Measurements from ENCODE around the gene POU5F1. TPM values are rescaled to one million over a fixed set of nuclear protein-coding genes. Genes with fewer than 3 reads are reported as not detected.
"Not testable (repeated sequence)": the region's sequence is repeated elsewhere in the genome, so short reads cannot be mapped to it uniquely, and the experiment has no call there.

POU5F1 gene
- total RNA-seq, 1 experiment from 2014 or later, result not detected

- H3K9me3 ChIP-seq (ENCODE audit: low read depth, low read length, poor library complexity, severe bottlenecking), result no peaks in the 10 kb centered on the region
- no peaks in the 10 kb centered on the region for H3K4me1 ChIP-seq (ENCODE audit: insufficient read depth, low read length, poor library complexity, severe bottlenecking)
- no peaks in the 10 kb centered on the region for H3K36me3 ChIP-seq (ENCODE audit: insufficient read depth, low read length, poor library complexity, severe bottlenecking)
- POLR2A ChIA-PET (ENCODE audit: low non-redundant PET), result no interaction called here
- no peak for DNase-seq (ENCODE audit: low spot score)
- BruUV-seq (replicated peaks), result no TSS peak
- no peaks in the 10 kb centered on the region for H3K27me3 ChIP-seq (replicated peaks; ENCODE audit: insufficient read depth, low read depth, low read length, poor library complexity)
- no peak overlapping the region for H3K27ac ChIP-seq (ENCODE audit: low read depth, low read length, poor library complexity, severe bottlenecking)
- CTCF ChIA-PET, result no interaction called here
- intact Hi-C loops (cut with micrococcal nuclease; ENCODE audit: unreplicated experiment), result no loop called here
- no peak overlapping the region for H3K4me3 ChIP-seq (ENCODE audit: low read depth, low read length, poor library complexity, severe bottlenecking)
- no peak for TF ChIP-seq CTCF (conservative IDR thresholded peaks at IDR 0.05; ENCODE audit: low read depth, low read length)
- no peak for TF ChIP-seq EZH2 (IDR thresholded peaks at IDR 0.05; ENCODE audit: borderline replicate concordance, low read depth, low read length, poor library complexity, severe bottlenecking)
These were observed 20.0 kb upstream of the POU5F1 start for GRCh38 chr6:31190488-31190887.

- H3K4me1 ChIP-seq (ENCODE audit: insufficient read depth, low read length, poor library complexity, severe bottlenecking); H3K27me3 ChIP-seq (replicated peaks; ENCODE audit: insufficient read depth, low read depth, low read length, poor library complexity); DNase-seq (ENCODE audit: low spot score); intact Hi-C loops (cut with micrococcal nuclease; ENCODE audit: unreplicated experiment); CTCF ChIA-PET; H3K9me3 ChIP-seq (ENCODE audit: low read depth, low read length, poor library complexity, severe bottlenecking); H3K27ac ChIP-seq (ENCODE audit: low read depth, low read length, poor library complexity, severe bottlenecking); H3K36me3 ChIP-seq (ENCODE audit: insufficient read depth, low read length, poor library complexity, severe bottlenecking); BruUV-seq (replicated peaks); H3K4me3 ChIP-seq (ENCODE audit: low read depth, low read length, poor library complexity, severe bottlenecking): not testable (repeated sequence)
- POLR2A ChIA-PET (ENCODE audit: low non-redundant PET), result interaction anchor here (0.7 kb wide), 1 partner anchor 47 kb away, joined by 4 read pairs; no protein-coding TSS in a partner anchor
These were observed 18.7 kb upstream of the POU5F1 start for GRCh38 chr6:31189223-31189622.

- H3K27ac ChIP-seq (ENCODE audit: low read depth, low read length, poor library complexity, severe bottlenecking), result no peak overlapping the region
- H3K27me3 ChIP-seq (replicated peaks; ENCODE audit: insufficient read depth, low read depth, low read length, poor library complexity), result no peaks in the 10 kb centered on the region
- H3K9me3 ChIP-seq (ENCODE audit: low read depth, low read length, poor library complexity, severe bottlenecking), result no peaks in the 10 kb centered on the region
- H3K4me3 ChIP-seq (ENCODE audit: low read depth, low read length, poor library complexity, severe bottlenecking), result no peak overlapping the region
- POLR2A ChIA-PET (ENCODE audit: low non-redundant PET), result no interaction called here
- CTCF ChIA-PET, result no interaction called here
- BruUV-seq (replicated peaks), result no TSS peak
- H3K4me1 ChIP-seq (ENCODE audit: insufficient read depth, low read length, poor library complexity, severe bottlenecking), result no peaks in the 10 kb centered on the region
- intact Hi-C loops (cut with micrococcal nuclease; ENCODE audit: unreplicated experiment), result no loop called here
- no peak for DNase-seq (ENCODE audit: low spot score)
- TF ChIP-seq CTCF (conservative IDR thresholded peaks at IDR 0.05; ENCODE audit: low read depth, low read length) (no peak), EZH2 (IDR thresholded peaks at IDR 0.05; ENCODE audit: borderline replicate concordance, low read depth, low read length, poor library complexity, severe bottlenecking) (no peak)
- no peaks in the 10 kb centered on the region for H3K36me3 ChIP-seq (ENCODE audit: insufficient read depth, low read length, poor library complexity, severe bottlenecking)
These were observed 17.3 kb upstream of the POU5F1 start for GRCh38 chr6:31187780-31188194.

GRCh38 chr6:31186052-31186734, 15.7 kb upstream of the POU5F1 start:
- ChIA-PET CTCF (no interaction called here), POLR2A (ENCODE audit: low non-redundant PET) (no interaction called here)
- DNase-seq (ENCODE audit: low spot score), result no peak
- Histone ChIP-seq H3K9me3 (ENCODE audit: low read depth, low read length, poor library complexity, severe bottlenecking) (no peaks in the 10 kb centered on the region), H3K27ac (ENCODE audit: low read depth, low read length, poor library complexity, severe bottlenecking) (no peak overlapping the region), H3K4me3 (ENCODE audit: low read depth, low read length, poor library complexity, severe bottlenecking) (no peak overlapping the region), H3K27me3 (replicated peaks; ENCODE audit: insufficient read depth, low read depth, low read length, poor library complexity) (no peaks in the 10 kb centered on the region), H3K4me1 (ENCODE audit: insufficient read depth, low read length, poor library complexity, severe bottlenecking) (no peaks in the 10 kb centered on the region), H3K36me3 (ENCODE audit: insufficient read depth, low read length, poor library complexity, severe bottlenecking) (no peaks in the 10 kb centered on the region)
- intact Hi-C loops (cut with micrococcal nuclease; ENCODE audit: unreplicated experiment), result no loop called here
- BruUV-seq (replicated peaks), result no TSS peak
- TF ChIP-seq CTCF (conservative IDR thresholded peaks at IDR 0.05; ENCODE audit: low read depth, low read length) (no peak), EZH2 (IDR thresholded peaks at IDR 0.05; ENCODE audit: borderline replicate concordance, low read depth, low read length, poor library complexity, severe bottlenecking) (no peak)

GRCh38 chr6:31185695-31186051, 15.2 kb upstream of the POU5F1 start:
- BruUV-seq (replicated peaks); POLR2A ChIA-PET (ENCODE audit: low non-redundant PET); H3K9me3 ChIP-seq (ENCODE audit: low read depth, low read length, poor library complexity, severe bottlenecking); H3K27me3 ChIP-seq (replicated peaks; ENCODE audit: insufficient read depth, low read depth, low read length, poor library complexity); H3K4me1 ChIP-seq (ENCODE audit: insufficient read depth, low read length, poor library complexity, severe bottlenecking); CTCF ChIA-PET; H3K4me3 ChIP-seq (ENCODE audit: low read depth, low read length, poor library complexity, severe bottlenecking); H3K27ac ChIP-seq (ENCODE audit: low read depth, low read length, poor library complexity, severe bottlenecking); H3K36me3 ChIP-seq (ENCODE audit: insufficient read depth, low read length, poor library complexity, severe bottlenecking); DNase-seq (ENCODE audit: low spot score); intact Hi-C loops (cut with micrococcal nuclease; ENCODE audit: unreplicated experiment): not testable (repeated sequence)

All from A673 (cell line).